NCI-H446 (cell line): ENCODE data around the gene GFER.

ENCODE experiments used
- DNase-seq, 2 experiments: peaks; one replicate each; lab custom pipeline; 2025; lab: John Stamatoyannopoulos, UW

Gene GFER

GRCh38 chr16:1974157-1975070 lies 9.6 kb upstream of the GFER start:
- DNase-seq = no peak

GRCh38 chr16:1975432-1976215 lies 8.4 kb upstream of the GFER start:
- no peak for DNase-seq

GRCh38 chr16:1976216-1976520 lies 7.8 kb upstream of the GFER start:
- DNase-seq = no peak

- no peak for DNase-seq
These were observed 6.8 kb upstream of the GFER start for GRCh38 chr16:1976951-1977874.

GRCh38 chr16:1977875-1978268 lies 6.1 kb upstream of the GFER start:
- no peak for DNase-seq

GRCh38 chr16:1978476-1979120 lies 5.4 kb upstream of the GFER start:
- DNase-seq = no peak

GRCh38 chr16:1979271-1980029 lies 4.5 kb upstream of the GFER start:
- no peak for DNase-seq

- DNase-seq = no peak
These were observed 3.8 kb upstream of the GFER start for GRCh38 chr16:1980030-1980769.

GRCh38 chr16:1980770-1981087 lies 3.3 kb upstream of the GFER start:
- DNase-seq = no peak

GRCh38 chr16:1981398-1981836 lies 2.6 kb upstream of the GFER start, which contains the start of gene NOXO1:
Gene NOXO1, minus strand, starts transcription at chr16:1981469. Its CDS starts 290 bp downstream, at chr16:1981179.
- DNase-seq = no peak

- no peak for DNase-seq
These were observed 2.0 kb upstream of the GFER start for GRCh38 chr16:1982013-1982433.

GRCh38 chr16:1982991-1983543 lies 926 bp upstream of the GFER start:
- DNase-seq = no peak

GRCh38 chr16:1984347-1985225 lies 593 bp downstream of the GFER start:
- no peak for DNase-seq

GRCh38 chr16:1985466-1986150 lies 1.6 kb downstream of the GFER start:
- DNase-seq = no peak

- DNase-seq = no peak
These were observed 3.2 kb downstream of the GFER start for GRCh38 chr16:1987198-1987597.

- no peak for DNase-seq
These were observed 5.5 kb downstream of the GFER start, which contains the start of gene SYNGR3 for GRCh38 chr16:1989209-1990100. Gene SYNGR3, plus strand, starts transcription at chr16:1989970. Its CDS starts 133 bp downstream, at chr16:1990103.

- no peak for DNase-seq
These were observed 6.0 kb downstream of the GFER start for GRCh38 chr16:1990101-1990350.
